EH (cell line): Measurements from ENCODE around the gene ZNF616.
"Not testable (repeated sequence)": the region's sequence is repeated elsewhere in the genome, so short reads cannot be mapped to it uniquely, and the experiment has no call there.

ENCODE experiments used
- DNase-seq: peaks from one replicate; pipeline ENCODE4 v3.0.0-alpha.2; 2015; ENCODE audit warnings: low read depth

ZNF616 gene

GRCh38 chr19:52110780-52111179 lies 29.0 kb downstream of the ZNF616 start:
- DNase-seq: no peak

- no peak for DNase-seq
These were observed 37.0 kb downstream of the ZNF616 start for GRCh38 chr19:52102782-52103181.

DNA sequence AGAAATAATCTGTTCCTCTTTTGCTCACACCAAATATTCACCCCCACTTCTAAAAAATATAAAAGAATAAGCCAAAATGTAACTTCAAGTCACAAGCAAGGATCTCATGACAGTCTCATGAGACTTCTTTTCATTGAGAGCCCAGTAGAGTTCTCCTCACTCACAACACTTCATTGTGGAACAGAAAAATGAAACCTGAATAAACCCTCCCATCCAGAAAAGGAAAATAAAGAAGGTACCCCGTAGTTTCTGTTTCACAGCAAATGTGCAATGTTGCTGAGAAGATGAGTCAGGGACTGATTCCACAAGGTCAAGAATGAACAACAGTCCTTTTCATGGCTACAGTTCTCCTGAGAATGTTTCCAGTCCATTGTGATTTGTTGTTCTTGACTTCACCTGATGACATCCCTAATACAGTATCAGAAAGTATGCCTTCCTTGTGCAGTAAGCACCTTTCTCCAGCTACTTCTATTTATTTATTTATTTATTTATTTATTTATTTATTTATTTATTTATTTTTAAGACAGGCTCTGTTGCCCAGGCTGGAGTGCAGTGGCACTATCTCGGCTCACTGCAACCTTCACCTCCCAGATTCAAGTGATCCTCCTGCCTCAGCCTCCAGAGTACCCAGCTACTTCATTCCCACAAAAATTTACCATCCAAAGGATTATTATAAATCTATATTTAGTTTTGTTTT lies 37.7 kb downstream of the ZNF616 start:
- DNase-seq: no peak

DNA sequence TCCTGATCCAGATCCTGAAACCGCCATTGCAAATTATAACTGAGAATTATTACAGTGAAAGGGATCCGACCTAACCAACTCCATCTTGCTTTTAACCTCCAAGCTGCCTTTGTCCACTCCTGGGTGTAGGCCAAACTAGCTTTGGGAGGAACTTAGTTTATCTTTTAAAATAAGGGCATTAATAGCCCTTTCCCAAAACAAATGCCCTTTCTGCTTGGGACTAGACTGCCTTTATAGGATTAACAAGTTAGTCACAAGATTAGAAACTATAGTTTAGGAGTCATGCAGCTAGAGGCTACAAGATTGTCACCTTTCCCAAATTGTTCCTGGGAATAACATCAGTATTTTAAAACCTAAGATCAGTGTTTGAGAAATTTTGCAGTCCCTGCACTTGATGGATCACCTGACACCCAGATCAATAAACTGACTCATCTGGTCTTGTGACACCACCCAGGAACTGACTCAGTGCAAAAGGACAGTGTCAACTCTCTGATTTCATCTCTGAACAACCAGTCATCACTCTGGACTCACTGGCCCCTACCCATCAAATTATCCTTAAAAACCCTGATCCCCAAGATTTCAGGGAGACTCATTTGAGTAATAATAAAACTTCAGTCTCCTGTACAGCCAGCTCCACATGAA lies 40.1 kb downstream of the ZNF616 start:
- DNase-seq: no peak

DNA sequence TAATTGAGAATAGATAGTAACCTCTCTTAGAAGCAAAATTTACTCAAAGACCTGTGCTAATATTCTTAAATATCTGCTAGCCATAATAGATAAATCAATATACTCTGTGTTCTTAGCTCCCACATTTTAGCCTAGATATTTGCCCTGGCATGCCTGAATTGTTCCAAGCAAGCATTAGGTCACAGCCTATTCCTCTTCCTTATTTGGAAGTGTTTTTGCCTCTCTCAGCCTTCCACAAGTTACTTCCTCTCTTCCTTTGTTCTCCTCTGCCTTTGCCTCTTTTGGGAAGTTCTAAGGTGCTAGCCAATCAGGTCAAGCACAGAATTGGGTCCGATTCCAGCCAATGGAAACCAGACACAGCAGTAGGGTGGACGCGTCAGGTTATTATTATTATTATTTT lies 43.3 kb downstream of the ZNF616 start:
- DNase-seq: not testable (repeated sequence)

DNA sequence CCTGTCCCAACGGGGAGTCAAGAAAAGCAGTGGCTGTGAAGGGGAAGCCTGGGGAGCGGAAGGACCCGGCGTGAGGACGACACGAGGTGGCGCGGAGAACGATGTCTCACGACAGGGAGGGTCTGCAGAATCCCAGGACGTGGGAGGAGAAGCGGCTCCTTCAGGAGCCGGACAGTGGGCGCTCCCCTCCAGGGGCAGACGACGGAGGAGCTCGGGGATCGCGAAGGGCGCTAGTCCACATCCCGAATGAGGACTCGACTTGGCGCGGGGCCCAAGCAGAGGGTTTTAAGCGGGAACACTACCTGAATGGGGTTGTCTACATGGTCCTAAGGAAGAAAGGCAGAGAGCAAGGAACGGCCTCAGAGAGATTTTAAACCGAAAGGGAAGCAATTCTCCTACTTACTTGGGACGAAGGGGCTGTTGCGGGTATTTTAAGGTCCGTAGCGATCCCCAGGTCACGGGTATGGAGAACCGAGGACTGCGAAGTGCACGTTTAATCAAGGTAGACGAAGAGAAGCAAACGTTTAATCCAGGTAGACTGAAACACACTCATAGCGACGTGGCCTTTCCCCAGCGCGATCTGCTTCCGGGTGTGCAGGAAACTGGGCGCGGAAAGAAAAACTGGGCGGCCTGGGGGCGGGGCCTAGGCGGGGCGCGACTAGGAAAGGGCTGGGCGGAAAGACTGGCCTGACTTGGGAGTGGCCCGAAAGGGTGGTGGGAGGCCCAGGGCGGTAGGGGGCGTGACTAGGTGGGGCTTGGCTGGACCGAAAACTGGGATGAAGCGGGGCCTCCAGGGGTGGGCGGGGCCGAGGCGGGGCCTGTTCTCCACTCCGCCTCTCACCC lies 44.3 kb downstream of the ZNF616 start, which contains the start of gene ZNF841:
ZNF841 (minus strand) TSS at position 594 of the 843 bp plus-strand sequence. CDS start 10,964 bp downstream, outside the sequence.
- peak; percentile 93 for DNase-seq

- peak; percentile 12 for DNase-seq
These were observed 45.1 kb downstream of the ZNF616 start for GRCh38 chr19:52094526-52095130.

GRCh38 chr19:52086481-52086880 lies 53.3 kb downstream of the ZNF616 start:
- peak; percentile 7 for DNase-seq

DNA sequence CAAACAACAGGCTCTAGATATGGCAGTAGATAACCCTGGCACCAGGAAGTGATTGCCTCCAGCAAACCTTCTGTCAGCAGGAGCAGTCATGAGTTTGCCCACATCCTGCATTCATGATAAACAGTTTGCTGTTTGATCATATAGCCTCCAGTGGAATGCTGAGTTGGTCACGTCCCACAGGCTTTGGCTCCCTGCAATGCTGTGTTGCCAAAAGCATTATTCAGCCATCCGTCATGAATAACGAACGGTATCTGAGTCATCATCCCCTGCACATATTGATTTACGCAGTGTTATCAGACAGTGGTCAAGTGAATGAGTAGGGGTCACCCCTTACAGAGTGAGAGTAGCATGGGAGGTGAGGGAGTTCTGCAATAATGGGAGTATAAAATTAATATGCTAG lies 69.2 kb downstream of the ZNF616 start:
- DNase-seq: no peak

- no peak for DNase-seq
These were observed 70.1 kb downstream of the ZNF616 start for GRCh38 chr19:52069653-52070052.

DNA sequence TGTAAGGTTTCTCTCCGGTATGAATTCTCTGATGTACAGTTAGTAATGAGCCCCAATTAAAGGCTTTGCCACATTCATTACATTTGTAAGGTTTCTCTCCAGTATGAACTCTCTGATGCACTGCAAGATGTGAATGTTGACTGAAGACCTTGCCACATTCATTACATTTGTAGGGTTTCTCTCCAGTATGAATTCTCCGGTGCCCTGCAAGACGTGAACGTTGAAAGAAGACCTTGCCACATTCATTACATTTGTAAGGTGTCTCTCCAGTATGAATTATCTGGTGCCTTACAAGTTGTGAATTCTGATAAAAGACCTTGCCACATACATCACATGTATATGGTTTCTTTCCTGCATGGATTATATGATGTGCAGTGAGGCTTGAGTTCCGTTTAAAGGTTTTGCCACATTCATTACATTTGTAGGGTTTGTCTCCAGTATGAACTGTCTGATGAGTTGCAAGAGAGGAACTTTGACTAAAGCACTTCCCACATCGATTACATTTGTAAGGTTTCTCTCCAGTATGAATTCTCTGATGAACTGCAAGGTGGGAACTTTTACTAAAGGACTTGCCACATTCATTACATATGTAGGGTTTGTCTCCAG lies 73.4 kb downstream of the ZNF616 start:
- no peak for DNase-seq

DNA sequence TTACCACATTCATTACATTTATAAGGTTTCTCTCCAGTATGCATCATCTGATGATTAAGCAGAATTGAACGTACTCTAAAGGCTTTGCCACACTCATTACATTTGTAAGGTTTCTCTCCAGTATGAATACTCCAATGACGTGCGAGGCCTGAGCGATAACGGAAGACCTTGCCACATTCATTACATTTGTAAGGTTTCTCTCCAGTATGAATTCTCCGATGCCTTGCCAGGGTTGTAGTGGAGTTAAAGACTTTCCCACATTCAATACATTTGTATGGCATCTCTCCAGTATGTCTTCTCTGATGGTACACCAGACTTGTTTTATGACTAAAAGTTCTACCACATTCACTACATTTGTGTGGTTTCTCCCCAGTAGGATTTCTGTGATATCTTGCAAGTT lies 74.3 kb downstream of the ZNF616 start:
- DNase-seq: no peak
